Measurements from ENCODE around the gene KCNH4.

GRCh38 chr17:42184713-42185620 lies 4.0 kb upstream of the KCNH4 start, which contains the start of gene HCRT:
- TF ChIP-seq CTCF (IDR thresholded peaks at IDR 0.05) (no peak), EP300 (IDR thresholded peaks at IDR 0.05) (no peak), POLR2A (IDR thresholded peaks at IDR 0.05) (no peak)

All from tibial nerve (tissue), 4 donors.